Heart left ventricle (tissue), 16 donors: Measurements from ENCODE around the gene DBH. TPM values are rescaled to one million over a fixed set of nuclear protein-coding genes. Genes with fewer than 3 reads are reported as not detected.

Experiments used
- ATAC-seq, 4 donors: fragments of 200-7000 bp; cut with Tn5 transposase; one replicate each; pipeline ENCODE4 v1.9.1; 2020 to 2022; ENCODE audit warnings: moderate library complexity in 4 of 4, mild to moderate bottlenecking in 3 of 4, moderate number of reproducible peaks in 1 of 4
- DNase-seq, 5 donors: peaks; one replicate each; pipeline ENCODE4 v3.0.0-alpha.2; 2020
- H3K27ac ChIP-seq, 12 donors: fragments of 200-600 bp; sonication (generic) in 4 of 12; one replicate each; pipeline versions ENCODE4 v1.5.0 to v1.8.0; 2016 to 2022; ENCODE audit warnings: mild to moderate bottlenecking in 2 of 12
- H3K27me3 ChIP-seq, 9 donors: fragments of 200-600 bp; sonication (generic) in 2 of 9; one replicate each; pipeline versions ENCODE4 v1.5.1 to v1.8.0; 2016 to 2022; ENCODE audit warnings: mild to moderate bottlenecking in 3 of 9
- H3K36me3 ChIP-seq, 9 donors: fragments of 200-600 bp; sonication (generic) in 2 of 9; one replicate each; pipeline versions ENCODE4 v1.5.0 to v1.8.0; 2018 to 2022; ENCODE audit warnings: mild to moderate bottlenecking in 2 of 9
- H3K4me1 ChIP-seq, 12 donors: fragments of 200-600 bp; sonication (generic) in 4 of 12; one replicate each; pipeline versions ENCODE4 v1.5.0 to v1.8.0; 2016 to 2022; ENCODE audit warnings: mild to moderate bottlenecking in 3 of 12
- H3K4me3 ChIP-seq, 12 donors: fragments of 200-600 bp; sonication (generic) in 4 of 12; one replicate each; pipeline versions ENCODE4 v1.5.0 to v1.8.0; 2017 to 2022; ENCODE audit warnings: mild to moderate bottlenecking in 9 of 12, moderate library complexity in 4 of 12
- H3K9me3 ChIP-seq, 12 donors: fragments of 200-600 bp; sonication (generic) in 4 of 12; one replicate each; pipeline versions ENCODE4 v1.5.0 to v1.8.0; 2016 to 2022; ENCODE audit warnings: mild to moderate bottlenecking in 1 of 12
- POLR2A ChIP-seq, 2 donors: fragments of 450-650 bp; IDR thresholded peaks; one replicate each; pipeline ENCODE4 v1.6.1; 2017; ENCODE audit warnings: antibody characterized with exemption in 2 of 2, mild to moderate bottlenecking in 2 of 2, moderate library complexity in 2 of 2
- WGBS, 4 donors: extraction: QIAGEN DNeasy Blood & Tissue Kit in 2 of 4; methylation state at CpG; one replicate each; pipeline versions ENCODE4 v1.1.5 to v1.1.7; 2013 to 2018; 5-methylcytosine and 5-hydroxymethylcytosine counted together
- intact Hi-C, 10 donors: fragments of 100-400 bp; cut with DNase I; formaldehyde crosslinking; loops; one replicate each; pipeline versions ENCODE4 v1.11.1 to v1.14.2; 2022
- polyA plus RNA-seq, 2 donors: library from polyadenylated mRNA; stranded (reverse); fragments of 200-250 nt; gene quantifications; one replicate each; pipeline ENCODE4 v1.2.3, GENCODE V29; 2013
- total RNA-seq, 9 donors: library from RNA; depleted of rRNA in 2 of 9; stranded (reverse); fragments of >200 nt in 2 of 9; fragmentation: NEBNext Ultra II Directional in 3 of 9; extraction: Animal tissue kit (Norgen Biotek cat#: 25700) in 3 of 9; gene quantifications; one replicate each; pipeline versions ENCODE4 v1.1.0 to v1.2.4, GENCODE V29; 2016 to 2023
- TF ChIP-seq, protein P1 (sequence below), 12 donors: fragments of 200-600 bp; sonication (generic) in 4 of 12; IDR thresholded peaks; one replicate each; pipeline versions ENCODE4 v1.5.0 to v1.8.0; 2018 to 2022; ENCODE audit warnings: antibody characterized with exemption in 12 of 12, mild to moderate bottlenecking in 5 of 12
- donor health status: ischemic (EF 13 %, LVEDD 7.1; RV severe dilation, severe dysfunction).
- donor health status: healthy with polysubstance abuse.
- donor health status: DM: no; HTN: yes; CAD: no.
- donor health status: DM: no; HTN: no; CAD: no.
- donor health status: ischemic (EF 25% LVEDD 6.9; RV normal size, moderate dysfunction).
- donor health status: ischemic (EF 25% LVEDD 5.7; RV mildly dilated, moderate dysfunction).
- donor health status: healthy.
- donor health status: DM: yes; HTN: yes; CAD: no.
- donor health status: ischemic (EF 35%, LVEDD 5.7; RV mildly dilated, moderate dysfunction).
- donor health status: nonischemic (EF 11% LVEDD 7.7; RV severe dilation, severe dysfunction).
- donor health status: DM: yes; HTN: yes; CAD: no.
- donor health status: PGD.
- donor health status: ischemic (EF 29% LVEDD 5.4; RV normal size, mild dysfunction).
- donor health status: nonischemic (EF 23%, LVEDD 6.1; RV moderate dilation, normal function).

Gene DBH
- total and polyA plus RNA-seq, 11 donors: 0.06 to 0.08 TPM; not detected in 9

DNA sequence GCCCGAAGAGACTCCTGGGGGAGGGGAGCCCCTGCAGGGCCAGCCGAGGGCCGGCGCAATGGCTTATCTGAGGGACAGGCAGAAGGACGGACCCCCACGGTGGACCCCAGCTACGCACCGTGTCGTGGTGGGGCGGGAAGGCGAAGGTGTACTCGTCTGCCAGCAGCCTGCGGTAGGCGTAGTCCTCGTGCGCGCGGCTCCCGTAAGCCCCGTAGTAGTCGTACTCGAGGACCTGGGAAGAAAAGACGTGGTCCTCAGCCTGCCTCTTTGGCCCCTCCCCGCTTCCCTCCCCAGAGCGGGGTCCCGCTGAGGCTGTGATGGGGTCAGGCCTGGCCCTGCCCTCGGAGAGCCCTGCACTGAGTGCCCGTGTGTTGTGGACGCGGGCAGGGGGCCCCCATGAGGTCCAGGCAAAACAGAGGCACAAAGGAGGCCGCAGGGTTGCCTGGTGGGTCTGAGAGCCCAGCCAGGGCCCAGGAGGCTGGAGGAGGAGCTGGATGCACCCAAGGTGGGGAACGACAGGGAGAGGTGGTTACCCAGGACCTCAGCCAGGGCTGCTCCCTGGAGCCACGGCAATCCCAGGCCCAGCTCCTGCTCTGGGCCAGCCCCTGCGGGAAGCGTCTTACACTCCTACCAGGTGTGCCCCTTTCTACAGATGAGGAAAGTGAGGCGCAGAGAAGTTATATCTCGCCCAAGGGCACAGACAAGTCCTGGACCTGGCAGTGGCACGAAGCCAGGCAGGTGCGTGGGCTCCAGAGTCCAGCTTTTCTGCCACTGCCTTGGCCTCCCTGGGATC, 66.8 kb downstream of the DBH start:
- H3K4me3 ChIP-seq: peak overlapping the region in 9 of 12 donors; percentile 11 to 40 (median 34)
- DNase-seq (peak in 1 of 5 donors; percentile 57), ATAC-seq (no peak)
- intact Hi-C loops: no loop called here
- H3K36me3 ChIP-seq: no peaks in the 10 kb centered on the region
- TF ChIP-seq, protein P1, sequence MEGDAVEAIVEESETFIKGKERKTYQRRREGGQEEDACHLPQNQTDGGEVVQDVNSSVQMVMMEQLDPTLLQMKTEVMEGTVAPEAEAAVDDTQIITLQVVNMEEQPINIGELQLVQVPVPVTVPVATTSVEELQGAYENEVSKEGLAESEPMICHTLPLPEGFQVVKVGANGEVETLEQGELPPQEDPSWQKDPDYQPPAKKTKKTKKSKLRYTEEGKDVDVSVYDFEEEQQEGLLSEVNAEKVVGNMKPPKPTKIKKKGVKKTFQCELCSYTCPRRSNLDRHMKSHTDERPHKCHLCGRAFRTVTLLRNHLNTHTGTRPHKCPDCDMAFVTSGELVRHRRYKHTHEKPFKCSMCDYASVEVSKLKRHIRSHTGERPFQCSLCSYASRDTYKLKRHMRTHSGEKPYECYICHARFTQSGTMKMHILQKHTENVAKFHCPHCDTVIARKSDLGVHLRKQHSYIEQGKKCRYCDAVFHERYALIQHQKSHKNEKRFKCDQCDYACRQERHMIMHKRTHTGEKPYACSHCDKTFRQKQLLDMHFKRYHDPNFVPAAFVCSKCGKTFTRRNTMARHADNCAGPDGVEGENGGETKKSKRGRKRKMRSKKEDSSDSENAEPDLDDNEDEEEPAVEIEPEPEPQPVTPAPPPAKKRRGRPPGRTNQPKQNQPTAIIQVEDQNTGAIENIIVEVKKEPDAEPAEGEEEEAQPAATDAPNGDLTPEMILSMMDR (IDR thresholded peaks at IDR 0.05): no peak
- no peak for TF ChIP-seq POLR2A (IDR thresholded peaks at IDR 0.05)
- 37 to 75% (median 48%) methylated on average over 14 to 39 of the region's 39 CpGs for WGBS, 4 donors
- H3K27ac ChIP-seq: peak overlapping the region in 3 of 12 donors; percentile 22 to 37 (median 30)
- H3K4me1 ChIP-seq: peaks cover 0 to 38% (median 20%) of the 10 kb centered on the region in 12 donors
- H3K9me3 ChIP-seq: no peaks in the 10 kb centered on the region
- H3K27me3 ChIP-seq: peaks cover 0 to 32% (median 20%) of the 10 kb centered on the region in 9 donors

DNA sequence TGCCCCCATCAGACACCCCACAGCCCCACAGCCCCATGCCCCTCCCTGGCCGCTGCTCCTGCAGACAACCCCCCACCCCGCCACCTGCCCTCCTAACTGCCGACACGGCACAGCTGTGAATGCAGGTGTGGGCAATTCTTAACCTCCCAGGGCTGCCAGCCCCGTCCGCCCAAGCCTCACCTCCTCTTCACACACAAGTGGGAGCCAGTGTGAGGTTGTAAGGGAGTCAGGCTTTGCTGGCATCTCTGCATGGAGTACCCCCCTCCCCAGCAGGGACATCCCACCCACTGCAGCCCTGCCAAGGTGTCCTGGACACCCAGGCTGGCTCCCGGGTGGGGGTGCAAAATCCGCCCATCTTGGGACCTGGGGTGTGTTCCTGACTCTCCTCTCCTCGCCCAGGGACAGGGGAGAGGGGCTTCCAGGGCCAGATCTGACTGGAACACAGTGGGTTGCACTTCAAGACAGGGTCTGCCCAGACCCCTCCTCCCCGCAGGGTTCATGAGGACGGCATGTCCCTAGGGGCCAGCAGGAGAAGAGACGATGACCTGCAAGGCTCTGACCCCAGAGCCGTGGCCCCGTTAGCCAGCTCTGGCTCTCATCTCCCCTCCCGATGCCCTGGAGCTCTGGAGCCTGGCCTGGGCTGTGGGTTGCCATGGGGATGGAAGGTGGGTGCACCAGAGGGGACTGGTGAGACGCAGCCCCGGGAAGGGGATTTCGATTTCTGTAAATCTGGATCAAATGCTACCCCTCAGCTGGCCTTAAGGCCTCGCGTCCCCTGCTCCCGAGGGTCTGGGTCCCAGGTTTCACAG, 67.6 kb downstream of the DBH start:
- no peaks in the 10 kb centered on the region for H3K9me3 ChIP-seq
- H3K4me1 ChIP-seq: peaks cover 0 to 41% (median 20%) of the 10 kb centered on the region in 12 donors
- H3K36me3 ChIP-seq: no peaks in the 10 kb centered on the region
- ATAC-seq (no peak), DNase-seq (peak in 3 of 5 donors; percentile 5 to 48 (median 13))
- no peak for TF ChIP-seq POLR2A (IDR thresholded peaks at IDR 0.05)
- TF ChIP-seq, protein P1 (IDR thresholded peaks at IDR 0.05): no peak
- H3K4me3 ChIP-seq: no peak overlapping the region
- intact Hi-C loops: no loop called here
- no peak overlapping the region for H3K27ac ChIP-seq
- peaks cover 0 to 32% (median 20%) of the 10 kb centered on the region in 9 donors for H3K27me3 ChIP-seq
- 77 to 84% (median 80%) methylated on average over 14 to 21 of the region's 21 CpGs for WGBS, 4 donors

GRCh38 chr9:133704711-133705181, 68.6 kb downstream of the DBH start:
- Histone ChIP-seq H3K36me3 (no peaks in the 10 kb centered on the region), H3K9me3 (no peaks in the 10 kb centered on the region), H3K4me3 (no peak overlapping the region), H3K27me3 (peaks cover 0 to 32% (median 20%) of the 10 kb centered on the region in 9 donors), H3K27ac (no peak overlapping the region), H3K4me1 (peaks cover 0 to 41% (median 20%) of the 10 kb centered on the region in 12 donors)
- intact Hi-C loops: no loop called here
- TF ChIP-seq, protein P1 (IDR thresholded peaks at IDR 0.05): no peak
- TF ChIP-seq POLR2A (IDR thresholded peaks at IDR 0.05): no peak
- 81 to 92% (median 88%) methylated on average over 19 to 23 of the region's 23 CpGs for WGBS, 4 donors
- DNase-seq (peak in 4 of 5 donors; percentile 3 to 51 (median 18)), ATAC-seq (no peak)

DNA sequence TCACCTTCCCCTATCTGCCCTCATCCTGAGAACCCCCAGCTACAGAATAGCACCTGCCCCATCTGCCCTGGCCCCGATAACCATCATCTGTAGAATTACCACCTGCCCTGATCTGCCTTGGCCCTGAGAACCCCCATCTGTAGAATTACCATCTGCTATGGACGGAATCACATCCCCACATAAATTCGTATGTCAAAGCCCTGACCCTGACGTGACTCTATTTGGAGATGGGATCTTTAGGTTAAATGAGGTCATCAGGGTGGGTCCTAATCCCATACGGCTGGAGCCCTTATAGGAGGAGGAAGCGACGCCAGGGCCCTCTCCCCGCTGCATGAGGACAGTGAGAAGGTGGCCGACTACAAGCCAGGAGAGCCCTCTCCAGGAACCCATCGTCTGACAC, 69.4 kb downstream of the DBH start:
- WGBS, 4 donors: 82 to 89% (median 88%) methylated on average over 10 of the region's 10 CpGs
- H3K36me3 ChIP-seq: no peaks in the 10 kb centered on the region
- DNase-seq (peak in 2 of 5 donors; percentile 11 to 14), ATAC-seq (no peak)
- H3K4me1 ChIP-seq: peaks cover 0 to 41% (median 20%) of the 10 kb centered on the region in 12 donors
- no peak overlapping the region for H3K27ac ChIP-seq
- intact Hi-C loops: no loop called here
- TF ChIP-seq, protein P1 (IDR thresholded peaks at IDR 0.05): no peak
- TF ChIP-seq POLR2A (IDR thresholded peaks at IDR 0.05): no peak
- H3K9me3 ChIP-seq: no peaks in the 10 kb centered on the region
- no peak overlapping the region for H3K4me3 ChIP-seq
- peaks cover 0 to 32% (median 20%) of the 10 kb centered on the region in 9 donors for H3K27me3 ChIP-seq
